CD4-positive, alpha-beta T cell treated with Interleukin-12 subunit alpha and Interleukin-12 subunit beta, for 1 hour (primary cell): ENCODE measurements around the gene ZNF208.

Source experiments
- DNase-seq: peaks from one replicate; pipeline ENCODE4 v3.0.0-alpha.2; 2020

The ZNF208 gene

GRCh38 chr19:21883516-21883915 is 127.2 kb downstream of the ZNF208 start:
- DNase-seq = no peak
